ENCODE measurements around the gene C2CD3. TPM values are rescaled to one million over a fixed set of nuclear protein-coding genes. Genes with fewer than 3 reads are reported as not detected.

Gene C2CD3
- total and polyA plus RNA-seq, 4 donors, result 18.7 to 23.4 (median 22.4) TPM

GRCh38 chr11:74030723-74031676 is 139.8 kb downstream of the C2CD3 start:
- Histone ChIP-seq H3K9me3 (ENCODE audit: control insufficient read depth, insufficient read depth, low read length) (no peaks in the 10 kb centered on the region), H3K36me3 (ENCODE audit: control insufficient read depth, insufficient read depth, low read length) (peaks cover 47% of the 10 kb centered on the region)
- 94% methylated on average over 7 of the region's 9 CpGs for WGBS (ENCODE audit: insufficient coverage)

GRCh38 chr11:74025467-74026166 is 145.2 kb downstream of the C2CD3 start:
- DNase-seq (ENCODE audit: low read depth in 4 of 6, low spot score in 6 of 6), result no peak
- Histone ChIP-seq H3K36me3 (ENCODE audit: control insufficient read depth, insufficient read depth, low read length) (peaks cover 30% of the 10 kb centered on the region), H3K27ac (ENCODE audit: low read depth, low read length) (no peak overlapping the region), H3K4me3 (ENCODE audit: low read depth, low read length) (no peak overlapping the region), H3K27me3 (ENCODE audit: control insufficient read depth, insufficient read depth, low read length) (no peaks in the 10 kb centered on the region), H3K4me1 (ENCODE audit: control insufficient read depth, insufficient read depth, low read length) (no peaks in the 10 kb centered on the region), H3K9me3 (ENCODE audit: control insufficient read depth, insufficient read depth, low read length) (no peaks in the 10 kb centered on the region)
- WGBS (ENCODE audit: insufficient coverage), result 100% methylated on average over 4 of the region's 7 CpGs

More at GRCh38 chr11:74030723-74031676, 139.8 kb downstream of the C2CD3 start:
- Histone ChIP-seq H3K27ac (ENCODE audit: low read depth, low read length) (no peak overlapping the region), H3K27me3 (ENCODE audit: control insufficient read depth, insufficient read depth, low read length) (no peaks in the 10 kb centered on the region), H3K4me1 (ENCODE audit: control insufficient read depth, insufficient read depth, low read length) (no peaks in the 10 kb centered on the region), H3K4me3 (ENCODE audit: low read depth, low read length) (no peak overlapping the region)
- DNase-seq (ENCODE audit: low read depth in 4 of 6, low spot score in 6 of 6), result no peak

- peaks cover 25% of the 10 kb centered on the region for H3K36me3 ChIP-seq (ENCODE audit: control insufficient read depth, insufficient read depth, low read length)
- no peak overlapping the region for H3K4me3 ChIP-seq (ENCODE audit: low read depth, low read length)
- no peak overlapping the region for H3K27ac ChIP-seq (ENCODE audit: low read depth, low read length)
- no peaks in the 10 kb centered on the region for H3K9me3 ChIP-seq (ENCODE audit: control insufficient read depth, insufficient read depth, low read length)
- H3K4me1 ChIP-seq (ENCODE audit: control insufficient read depth, insufficient read depth, low read length), result peaks cover 3% of the 10 kb centered on the region
- H3K27me3 ChIP-seq (ENCODE audit: control insufficient read depth, insufficient read depth, low read length), result no peaks in the 10 kb centered on the region
- WGBS (ENCODE audit: insufficient coverage), result 71% methylated on average over 1 of the region's 2 CpGs
- peak in 2 of 6 donors; percentile 10 for DNase-seq (ENCODE audit: low read depth in 4 of 6, low spot score in 6 of 6)
Observed at GRCh38 chr11:74024261-74025029, 146.4 kb downstream of the C2CD3 start.

GRCh38 chr11:74023276-74023675 is 147.5 kb downstream of the C2CD3 start:
- Histone ChIP-seq H3K9me3 (ENCODE audit: control insufficient read depth, insufficient read depth, low read length) (no peaks in the 10 kb centered on the region), H3K36me3 (ENCODE audit: control insufficient read depth, insufficient read depth, low read length) (peaks cover 31% of the 10 kb centered on the region), H3K4me1 (ENCODE audit: control insufficient read depth, insufficient read depth, low read length) (peaks cover 6% of the 10 kb centered on the region), H3K4me3 (ENCODE audit: low read depth, low read length) (no peak overlapping the region), H3K27me3 (ENCODE audit: control insufficient read depth, insufficient read depth, low read length) (no peaks in the 10 kb centered on the region), H3K27ac (ENCODE audit: low read depth, low read length) (no peak overlapping the region)
- DNase-seq (ENCODE audit: low read depth in 4 of 6, low spot score in 6 of 6), result no peak

- Histone ChIP-seq H3K36me3 (ENCODE audit: control insufficient read depth, insufficient read depth, low read length) (peaks cover 30% of the 10 kb centered on the region), H3K4me1 (ENCODE audit: control insufficient read depth, insufficient read depth, low read length) (peaks cover 6% of the 10 kb centered on the region), H3K9me3 (ENCODE audit: control insufficient read depth, insufficient read depth, low read length) (no peaks in the 10 kb centered on the region), H3K4me3 (ENCODE audit: low read depth, low read length) (no peak overlapping the region), H3K27me3 (ENCODE audit: control insufficient read depth, insufficient read depth, low read length) (no peaks in the 10 kb centered on the region), H3K27ac (ENCODE audit: low read depth, low read length) (no peak overlapping the region)
- no peak for DNase-seq (ENCODE audit: low read depth in 4 of 6, low spot score in 6 of 6)
- whole genome bisulfite sequencing (ENCODE audit: insufficient coverage), result 84% methylated on average over 3 of the region's 6 CpGs
Observed at GRCh38 chr11:74022546-74022945, 148.3 kb downstream of the C2CD3 start.

- H3K27ac ChIP-seq (ENCODE audit: low read depth, low read length), result no peak overlapping the region
Observed at GRCh38 chr11:74021998-74022397, 148.8 kb downstream of the C2CD3 start.

GRCh38 chr11:74020539-74020938 is 150.3 kb downstream of the C2CD3 start:
- Histone ChIP-seq H3K36me3 (ENCODE audit: control insufficient read depth, insufficient read depth, low read length) (peaks cover 44% of the 10 kb centered on the region), H3K4me3 (ENCODE audit: low read depth, low read length) (no peak overlapping the region), H3K9me3 (ENCODE audit: control insufficient read depth, insufficient read depth, low read length) (no peaks in the 10 kb centered on the region), H3K4me1 (ENCODE audit: control insufficient read depth, insufficient read depth, low read length) (peaks cover 6% of the 10 kb centered on the region), H3K27me3 (ENCODE audit: control insufficient read depth, insufficient read depth, low read length) (no peaks in the 10 kb centered on the region), H3K27ac (ENCODE audit: low read depth, low read length) (peak overlapping the region; percentile 17)
- whole genome bisulfite sequencing (ENCODE audit: insufficient coverage), result 84% methylated on average over 4 of the region's 4 CpGs
- no peak for DNase-seq (ENCODE audit: low read depth in 4 of 6, low spot score in 6 of 6)

More at GRCh38 chr11:74021998-74022397, 148.8 kb downstream of the C2CD3 start:
- no peaks in the 10 kb centered on the region for H3K27me3 ChIP-seq (ENCODE audit: control insufficient read depth, insufficient read depth, low read length)
- no peak for DNase-seq (ENCODE audit: low read depth in 4 of 6, low spot score in 6 of 6)
- no peak overlapping the region for H3K4me3 ChIP-seq (ENCODE audit: low read depth, low read length)
- peaks cover 6% of the 10 kb centered on the region for H3K4me1 ChIP-seq (ENCODE audit: control insufficient read depth, insufficient read depth, low read length)
- WGBS (ENCODE audit: insufficient coverage), result 100% methylated on average over 5 of the region's 6 CpGs
- H3K36me3 ChIP-seq (ENCODE audit: control insufficient read depth, insufficient read depth, low read length), result peaks cover 35% of the 10 kb centered on the region
- H3K9me3 ChIP-seq (ENCODE audit: control insufficient read depth, insufficient read depth, low read length), result no peaks in the 10 kb centered on the region

- Histone ChIP-seq H3K9me3 (ENCODE audit: control insufficient read depth, insufficient read depth, low read length) (no peaks in the 10 kb centered on the region), H3K4me1 (ENCODE audit: control insufficient read depth, insufficient read depth, low read length) (peaks cover 6% of the 10 kb centered on the region), H3K27me3 (ENCODE audit: control insufficient read depth, insufficient read depth, low read length) (no peaks in the 10 kb centered on the region), H3K36me3 (ENCODE audit: control insufficient read depth, insufficient read depth, low read length) (peaks cover 45% of the 10 kb centered on the region), H3K27ac (ENCODE audit: low read depth, low read length) (peak overlapping the region; percentile 17), H3K4me3 (ENCODE audit: low read depth, low read length) (no peak overlapping the region)
- DNase-seq (ENCODE audit: low read depth in 4 of 6, low spot score in 6 of 6), result no peak
- WGBS (ENCODE audit: insufficient coverage), result 82% methylated on average over 3 of the region's 4 CpGs
Observed at GRCh38 chr11:74019860-74020259, 150.9 kb downstream of the C2CD3 start.

- Histone ChIP-seq H3K36me3 (ENCODE audit: control insufficient read depth, insufficient read depth, low read length) (peaks cover 48% of the 10 kb centered on the region), H3K4me3 (ENCODE audit: low read depth, low read length) (no peak overlapping the region), H3K9me3 (ENCODE audit: control insufficient read depth, insufficient read depth, low read length) (no peaks in the 10 kb centered on the region), H3K4me1 (ENCODE audit: control insufficient read depth, insufficient read depth, low read length) (peaks cover 6% of the 10 kb centered on the region), H3K27ac (ENCODE audit: low read depth, low read length) (no peak overlapping the region), H3K27me3 (ENCODE audit: control insufficient read depth, insufficient read depth, low read length) (no peaks in the 10 kb centered on the region)
- WGBS (ENCODE audit: insufficient coverage), result 65% methylated on average over 2 of the region's 4 CpGs
- DNase-seq (ENCODE audit: low read depth in 4 of 6, low spot score in 6 of 6), result no peak
Observed at GRCh38 chr11:74019104-74019738, 151.6 kb downstream of the C2CD3 start.
